ENCODE results near the gene ZNF746.

- TF ChIP-seq CTCF (IDR thresholded peaks at IDR 0.05) = no peak
- no peak for TF ChIP-seq POLR2A (IDR thresholded peaks at IDR 0.05)
These were observed 43.6 kb downstream of the ZNF746 start for GRCh38 chr7:149454006-149454405.
